Inflammatory macrophage (primary cell): ENCODE results near the gene KRT8.
A peak's percentile ranks its signal among the peaks of the same experiment; 100 is the strongest.
"Not testable (repeated sequence)": the region's sequence is repeated elsewhere in the genome, so short reads cannot be mapped to it uniquely, and the experiment has no call there.

ENCODE experiments used
- DNase-seq, 2 donors: peaks; one replicate each; pipeline ENCODE4 v3.0.0-alpha.2; 2020 to 2022

Gene KRT8

DNA sequence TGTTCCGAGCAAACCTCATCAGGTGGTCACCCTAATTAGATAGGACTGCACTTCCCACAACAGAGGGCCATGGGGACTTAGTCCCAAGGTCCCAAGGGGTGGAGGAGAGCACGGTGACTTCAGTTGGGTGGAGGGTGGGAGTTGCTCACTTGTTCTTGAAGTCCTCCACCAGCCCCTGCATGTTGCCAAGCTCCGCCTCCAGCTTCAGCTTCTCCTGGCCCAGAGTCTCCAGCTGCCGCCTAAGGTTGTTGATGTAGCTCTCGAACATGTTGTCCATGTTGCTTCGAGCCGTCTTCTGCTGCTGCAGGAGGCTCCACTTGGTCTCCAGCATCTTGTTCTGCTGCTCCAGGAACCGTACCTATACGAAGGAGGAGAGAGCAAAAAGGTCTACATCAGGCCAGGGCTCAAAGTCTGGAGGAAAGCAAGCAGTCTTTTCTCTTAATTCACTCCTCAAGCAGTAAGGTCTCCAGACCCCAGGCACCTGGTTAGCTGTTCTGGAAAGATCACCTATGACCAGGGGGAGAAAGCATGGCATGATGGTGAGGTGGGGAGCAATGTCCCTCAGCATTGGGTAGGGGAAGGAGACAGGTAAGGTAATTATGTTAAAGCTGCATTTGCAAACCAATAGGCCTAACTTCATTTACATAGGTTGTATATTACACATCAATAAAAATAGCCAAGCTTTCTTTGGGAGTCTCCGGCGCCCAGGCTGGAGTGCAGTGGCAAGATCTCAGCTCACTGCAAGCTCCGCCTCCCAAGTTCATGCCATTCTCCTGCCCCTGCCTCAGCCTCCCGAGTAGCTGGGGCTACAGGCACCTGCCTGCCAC is 2.9 kb downstream of the KRT8 start:
- DNase-seq = no peak

DNA sequence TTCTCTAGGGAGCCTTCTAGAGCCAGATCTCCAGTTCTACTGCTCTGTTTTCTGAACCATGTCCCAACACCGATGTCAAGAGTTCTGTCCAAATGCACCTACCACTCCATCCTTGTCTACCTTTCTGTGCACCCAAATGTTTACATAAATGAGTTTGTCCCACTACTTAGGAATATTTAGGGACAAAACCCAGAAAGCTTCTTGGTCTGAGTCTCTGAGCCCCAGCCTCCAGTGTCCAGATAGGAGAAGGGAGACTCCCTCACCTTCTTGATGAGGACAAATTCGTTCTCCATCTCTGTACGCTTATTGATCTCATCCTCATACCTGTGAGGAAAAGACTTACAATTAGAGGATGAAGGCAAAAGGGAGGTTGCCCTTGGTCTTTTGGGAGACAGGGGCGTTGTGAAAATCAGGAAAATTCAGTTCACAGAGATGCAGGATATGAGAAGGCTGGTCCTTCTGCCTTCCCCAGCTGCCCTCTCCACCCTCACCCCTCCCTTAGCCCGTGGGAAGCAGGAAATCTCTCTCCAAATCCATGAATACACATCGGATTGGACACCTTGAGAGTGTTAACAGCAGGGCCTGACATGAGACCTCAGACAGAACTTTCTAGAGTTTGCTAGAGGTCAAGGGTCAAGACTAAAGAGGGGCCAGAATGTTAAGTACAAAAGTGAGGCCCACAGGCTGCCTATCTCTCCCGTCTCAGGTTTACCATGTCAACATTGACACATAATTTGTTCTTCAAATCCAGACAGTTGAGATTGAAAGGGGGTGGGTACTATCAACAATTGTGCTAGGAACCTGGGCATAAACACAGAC is 3.8 kb downstream of the KRT8 start:
- no peak for DNase-seq

DNA sequence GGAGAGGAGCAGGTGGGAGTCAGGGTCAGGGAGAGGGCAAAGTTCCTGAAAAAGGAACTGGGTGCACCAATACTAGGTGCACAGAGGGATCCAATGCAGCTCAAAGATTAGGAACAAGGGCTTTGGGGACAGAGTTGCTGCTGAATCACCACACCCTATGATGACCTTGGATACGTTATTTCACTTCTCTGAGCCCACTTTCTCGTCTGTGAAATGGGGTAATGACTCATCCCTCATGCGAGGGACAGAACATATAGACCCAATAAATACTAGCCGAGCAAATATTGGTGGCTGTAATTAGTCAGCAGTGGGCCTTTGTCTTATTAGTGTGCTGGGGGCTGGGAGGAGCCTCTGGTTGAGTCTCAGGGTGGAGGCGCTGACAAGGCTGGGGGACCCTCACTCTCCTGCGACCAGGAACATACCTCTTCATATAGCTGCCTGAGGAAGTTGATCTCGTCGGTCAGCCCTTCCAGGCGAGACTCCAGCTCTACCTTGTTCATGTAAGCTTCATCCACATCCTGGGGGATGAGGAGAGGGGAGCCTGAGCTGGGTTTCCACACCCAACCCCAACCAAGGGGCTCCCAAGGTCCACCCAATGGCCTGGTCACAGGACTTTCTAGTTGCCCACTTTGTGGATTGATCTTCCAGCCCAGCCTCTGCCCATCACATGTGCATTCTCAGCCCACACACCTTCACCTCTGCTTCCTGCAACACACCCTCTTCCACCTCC is 4.5 kb downstream of the KRT8 start:
- no peak for DNase-seq

DNA sequence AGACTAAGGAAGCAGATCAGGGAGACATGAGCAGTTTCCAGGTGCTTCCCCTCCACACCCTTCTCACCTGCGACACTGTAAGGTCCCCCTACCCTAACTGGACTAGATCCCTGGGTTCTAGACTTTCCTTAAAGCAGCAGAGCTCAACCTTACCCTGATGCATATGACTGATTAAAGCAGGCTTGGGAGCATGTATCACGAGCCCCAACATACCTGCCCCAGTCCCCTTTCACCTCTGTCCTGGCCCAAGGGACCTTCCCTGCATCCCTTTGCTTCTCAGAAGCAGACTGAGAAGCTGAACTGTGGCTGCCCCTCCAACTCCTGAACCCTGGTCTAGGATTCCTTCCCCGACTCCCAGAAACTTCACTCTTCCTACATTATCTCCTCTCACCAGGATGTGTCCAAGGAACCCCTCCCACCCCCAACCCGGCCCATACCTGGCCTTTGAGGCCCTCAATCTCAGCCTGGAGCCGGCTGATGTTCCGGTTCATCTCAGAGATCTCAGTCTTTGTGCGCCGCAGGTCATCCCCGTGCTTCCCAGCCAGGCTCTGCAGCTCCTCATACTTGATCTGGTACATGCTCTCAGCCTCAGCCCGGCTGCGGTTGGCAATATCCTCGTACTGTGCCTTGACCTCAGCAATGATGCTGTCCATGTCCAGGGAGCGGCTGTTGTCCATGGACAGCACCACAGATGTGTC is 5.4 kb downstream of the KRT8 start:
- DNase-seq = no peak

DNA sequence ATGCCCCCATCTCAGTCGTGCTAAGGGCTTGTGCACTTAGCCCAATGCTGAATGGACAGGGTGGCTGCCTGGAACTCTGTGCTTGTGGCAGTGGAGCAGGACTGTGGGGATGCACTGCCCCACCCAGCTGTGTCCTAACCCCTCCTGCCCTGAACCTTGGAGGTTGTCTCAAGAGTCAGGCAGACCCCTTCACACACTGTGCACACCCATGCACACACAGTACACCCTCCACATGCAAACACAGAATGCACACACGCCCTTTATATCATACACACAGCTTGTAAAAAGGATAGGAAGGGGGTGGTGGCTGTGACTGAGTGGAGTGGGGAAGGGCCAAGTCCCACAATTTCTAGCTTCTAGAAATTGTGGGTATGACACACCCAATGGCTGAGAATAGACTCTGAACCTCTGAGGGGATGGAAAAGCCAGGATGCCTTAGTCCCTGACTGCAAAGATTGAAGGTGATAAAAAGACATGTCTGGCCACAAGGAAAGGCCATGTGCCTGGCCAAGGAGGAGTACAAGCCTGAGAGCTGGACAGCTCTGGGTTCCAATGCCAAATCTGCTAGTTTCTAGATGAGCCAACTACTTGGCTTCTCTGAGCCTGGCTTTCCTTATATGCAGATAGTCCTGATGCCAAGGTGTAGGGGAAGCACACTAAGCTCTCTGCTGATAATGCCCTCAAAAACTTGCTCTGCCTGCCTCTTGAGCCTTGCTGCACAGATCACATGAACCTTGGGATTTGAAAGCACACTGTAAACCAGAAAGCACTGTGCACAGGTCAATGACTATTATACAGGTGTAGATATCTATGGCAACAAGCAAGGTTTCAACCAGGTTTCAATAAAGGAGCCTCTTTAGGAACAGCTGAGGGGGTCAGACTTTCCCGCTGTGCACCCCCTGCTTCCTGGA is 8.4 kb downstream of the KRT8 start:
- no peak for DNase-seq

DNA sequence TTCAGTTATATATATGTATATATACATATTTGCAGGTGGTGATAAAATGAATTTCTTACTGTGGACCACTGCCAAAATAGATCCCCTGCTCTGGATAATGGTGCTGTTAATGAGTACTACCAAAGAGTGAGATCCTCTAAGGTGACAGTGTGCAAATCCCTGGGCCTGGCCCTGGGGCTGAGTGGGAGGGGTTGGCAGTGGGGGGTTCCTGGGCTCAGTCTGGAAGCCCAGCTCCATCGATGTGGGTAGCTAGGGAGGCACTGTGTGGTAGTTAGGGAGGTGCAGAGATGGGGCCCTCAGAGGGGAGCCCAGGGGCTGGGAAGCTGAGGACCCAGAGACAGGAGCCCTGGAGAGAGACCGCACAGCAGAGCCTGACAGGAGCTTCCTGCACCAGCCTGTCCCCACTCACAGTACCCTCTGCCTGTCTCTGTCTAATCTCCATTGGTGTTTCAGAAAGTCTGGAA is 9.1 kb downstream of the KRT8 start:
- DNase-seq = no peak

DNA sequence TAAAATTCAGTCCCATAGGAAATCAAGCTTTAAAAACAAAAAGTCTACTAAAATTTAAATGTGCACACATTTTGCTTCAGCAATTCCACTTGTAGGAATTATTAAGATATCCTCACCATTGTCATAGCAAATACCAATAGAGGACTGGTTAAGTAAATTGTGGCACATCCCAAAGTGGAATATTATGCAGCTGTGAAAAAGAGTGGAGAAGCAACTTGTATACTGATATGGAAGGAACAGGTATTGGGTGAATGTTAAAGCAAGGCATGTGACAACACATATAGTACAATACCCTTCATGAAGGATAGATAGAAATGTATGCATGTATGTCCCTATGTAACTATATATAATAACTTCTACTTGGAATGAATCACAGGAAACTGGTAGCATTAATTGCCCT is 11.9 kb downstream of the KRT8 start:
- DNase-seq = no peak

DNA sequence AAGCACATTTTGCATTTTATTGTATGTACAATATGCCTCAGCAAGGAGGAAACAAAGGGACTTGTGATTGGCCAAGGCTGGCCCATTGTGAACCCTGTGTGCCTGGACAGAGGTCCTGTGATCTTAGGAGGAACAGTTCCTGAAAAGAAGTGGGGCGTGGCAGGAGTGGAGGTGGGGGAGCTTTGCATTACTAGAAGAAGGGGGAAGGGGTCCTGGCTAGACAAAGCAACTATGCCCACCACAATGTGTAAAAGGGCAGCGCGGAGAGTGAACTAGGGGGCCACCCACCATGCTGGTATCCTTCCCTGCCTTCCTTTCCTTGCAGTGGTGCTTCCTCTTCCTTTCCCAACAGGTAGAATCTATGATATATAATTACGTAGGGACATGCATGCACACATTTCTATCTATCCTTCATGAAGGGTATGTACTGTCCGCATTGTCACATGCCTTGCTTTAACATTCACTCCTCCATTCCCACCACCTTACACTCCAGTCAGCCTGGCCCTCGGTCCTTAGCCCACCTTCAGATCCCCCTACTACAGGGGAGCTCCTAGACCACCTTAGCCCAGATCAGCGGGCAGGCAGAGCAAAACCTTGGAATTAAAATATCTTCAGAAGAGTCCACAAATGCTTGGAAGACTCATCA is 12.5 kb downstream of the KRT8 start:
- DNase-seq = no peak

DNA sequence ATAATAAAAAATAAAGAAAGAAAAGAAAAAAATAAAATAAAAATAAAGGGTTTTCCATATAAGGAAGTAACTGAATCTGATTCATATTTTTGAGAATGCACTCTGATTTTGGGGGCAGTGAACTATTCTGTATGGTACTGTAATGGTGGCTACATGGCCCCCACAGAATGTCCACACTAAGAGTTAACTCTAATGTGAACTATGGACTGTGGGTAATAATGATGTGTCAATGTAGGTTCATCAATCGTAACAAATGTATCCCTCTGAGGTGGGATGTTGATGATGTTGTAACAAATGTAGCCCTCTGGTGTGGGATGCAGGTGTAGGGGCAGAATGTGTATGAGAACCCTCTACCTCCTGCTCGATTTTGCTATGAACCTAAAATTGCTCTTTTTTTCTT is 13.8 kb downstream of the KRT8 start:
- no peak for DNase-seq

DNA sequence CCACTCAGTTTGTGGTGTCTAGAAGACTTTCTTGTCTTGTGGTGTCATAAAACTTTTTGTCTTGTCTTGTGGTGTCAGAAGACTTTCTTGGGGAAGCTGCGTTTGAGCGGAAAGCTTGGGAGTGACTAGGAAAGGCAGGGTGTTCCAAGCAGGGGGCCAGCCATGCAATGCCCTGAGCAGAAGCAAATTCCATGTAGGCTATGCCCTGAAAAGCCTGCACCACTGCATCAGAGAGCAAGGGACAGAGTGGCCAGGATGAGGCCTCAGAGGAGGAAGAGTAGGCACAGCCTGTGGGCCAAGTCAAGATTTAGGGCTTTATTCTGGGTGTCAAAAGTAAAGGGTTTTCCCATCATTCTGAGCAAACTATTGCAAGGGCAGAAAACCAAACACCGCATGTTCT is 14.5 kb downstream of the KRT8 start:
- no peak for DNase-seq

DNA sequence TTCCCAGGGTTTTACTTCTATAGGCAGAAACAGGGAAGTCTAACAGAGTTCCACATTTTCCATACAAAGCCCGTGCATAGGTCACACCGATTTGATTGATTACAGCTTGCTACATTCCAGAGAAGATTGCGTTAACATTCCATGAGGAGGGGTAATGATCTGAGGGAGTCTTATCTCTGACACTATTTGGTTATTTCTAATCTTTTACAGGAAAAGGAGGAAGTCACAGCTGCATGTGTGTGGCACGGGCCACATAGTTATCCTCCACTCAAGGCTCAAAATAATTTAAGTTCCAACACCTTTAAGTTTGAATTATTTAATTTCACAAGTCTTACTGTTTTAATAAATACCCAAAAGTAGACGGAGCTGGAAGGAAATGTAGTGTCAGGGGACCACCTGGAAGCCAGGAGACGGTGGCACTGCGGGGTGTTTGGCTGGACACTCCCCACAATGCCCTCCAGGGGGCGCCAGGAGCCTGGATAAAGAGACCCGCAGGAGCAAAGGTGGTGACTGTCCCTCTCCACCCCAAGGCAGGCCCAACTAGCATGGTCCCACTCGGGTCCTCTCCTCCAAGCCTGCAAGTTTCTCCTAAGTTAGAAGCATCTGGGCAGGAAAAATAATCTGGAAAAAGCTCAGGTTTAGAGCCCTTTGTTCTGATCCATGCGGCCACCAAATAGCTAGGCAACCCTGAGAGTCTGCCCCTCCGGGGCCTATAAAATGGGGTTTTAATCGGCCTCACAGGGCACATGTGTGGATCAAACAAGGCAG is 20.2 kb downstream of the KRT8 start:
- peak; percentile 61 to 62 for DNase-seq

DNA sequence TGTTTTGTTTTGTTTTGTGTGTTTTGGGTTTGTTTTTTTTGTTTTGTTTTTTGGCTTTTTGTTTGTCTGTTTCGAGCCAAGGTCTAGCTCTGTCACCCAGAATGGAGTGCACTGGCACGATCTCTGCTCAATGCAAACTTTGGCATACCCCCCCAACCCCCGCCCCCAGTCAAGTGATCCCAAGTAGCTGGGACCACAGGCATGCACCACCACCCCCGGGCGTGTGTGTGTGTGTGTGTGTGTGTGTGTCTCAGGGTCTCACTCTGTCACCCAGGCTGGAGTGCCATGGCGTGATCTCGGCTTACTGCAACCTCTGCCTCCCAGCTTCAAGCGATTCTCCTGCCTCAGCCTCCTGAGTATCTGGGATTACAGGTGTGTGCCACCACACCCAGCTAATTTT is 24.4 kb downstream of the KRT8 start:
- DNase-seq = not testable (repeated sequence)

DNA sequence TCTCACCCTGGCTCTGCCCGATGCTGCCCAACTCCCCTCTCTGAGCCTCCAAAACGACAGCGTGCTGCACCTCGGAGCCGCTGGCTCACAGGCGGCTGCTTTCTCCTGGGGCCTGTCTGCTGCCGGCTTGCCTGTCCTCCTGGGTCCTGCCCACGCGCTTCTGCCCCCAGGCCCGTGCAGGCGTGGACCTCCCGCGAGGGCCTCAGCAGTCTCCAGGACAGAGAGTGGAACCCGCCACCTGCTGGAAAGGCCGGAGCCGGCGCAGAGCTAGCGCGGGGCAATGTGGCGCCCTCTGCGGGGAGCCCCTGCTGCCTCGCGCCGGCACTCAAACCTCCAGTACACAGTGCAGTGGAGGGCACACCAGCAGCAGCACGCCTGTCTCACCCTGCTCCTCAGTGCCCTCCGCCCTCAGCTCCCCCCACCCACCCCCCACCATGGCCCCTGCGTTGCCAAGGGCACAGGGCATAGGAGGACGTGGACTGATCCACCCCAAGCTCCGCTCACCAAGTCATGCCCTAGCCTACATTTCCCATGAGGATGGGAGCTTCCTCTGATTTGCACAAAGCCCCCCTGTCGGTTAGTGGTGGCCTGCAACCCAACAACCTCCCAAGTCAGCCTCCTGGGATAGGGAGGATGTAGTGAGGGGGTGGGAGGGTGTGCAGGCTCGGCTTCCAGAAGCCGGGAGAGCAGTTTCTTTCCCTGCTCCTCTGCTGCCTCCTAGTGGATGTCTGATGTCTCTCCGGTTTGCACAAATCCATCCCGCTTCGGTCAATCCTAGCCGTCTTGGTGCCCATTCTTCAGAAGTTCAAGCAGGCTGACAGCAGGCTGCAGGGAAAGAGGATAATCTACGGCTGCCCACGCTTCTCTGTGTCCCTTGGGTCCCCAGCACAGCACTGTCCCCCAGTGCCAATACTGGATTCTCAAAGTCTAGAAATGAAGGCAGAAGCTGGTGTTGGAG is 25.2 kb downstream of the KRT8 start:
- peak; percentile 74 to 80 for DNase-seq

DNA sequence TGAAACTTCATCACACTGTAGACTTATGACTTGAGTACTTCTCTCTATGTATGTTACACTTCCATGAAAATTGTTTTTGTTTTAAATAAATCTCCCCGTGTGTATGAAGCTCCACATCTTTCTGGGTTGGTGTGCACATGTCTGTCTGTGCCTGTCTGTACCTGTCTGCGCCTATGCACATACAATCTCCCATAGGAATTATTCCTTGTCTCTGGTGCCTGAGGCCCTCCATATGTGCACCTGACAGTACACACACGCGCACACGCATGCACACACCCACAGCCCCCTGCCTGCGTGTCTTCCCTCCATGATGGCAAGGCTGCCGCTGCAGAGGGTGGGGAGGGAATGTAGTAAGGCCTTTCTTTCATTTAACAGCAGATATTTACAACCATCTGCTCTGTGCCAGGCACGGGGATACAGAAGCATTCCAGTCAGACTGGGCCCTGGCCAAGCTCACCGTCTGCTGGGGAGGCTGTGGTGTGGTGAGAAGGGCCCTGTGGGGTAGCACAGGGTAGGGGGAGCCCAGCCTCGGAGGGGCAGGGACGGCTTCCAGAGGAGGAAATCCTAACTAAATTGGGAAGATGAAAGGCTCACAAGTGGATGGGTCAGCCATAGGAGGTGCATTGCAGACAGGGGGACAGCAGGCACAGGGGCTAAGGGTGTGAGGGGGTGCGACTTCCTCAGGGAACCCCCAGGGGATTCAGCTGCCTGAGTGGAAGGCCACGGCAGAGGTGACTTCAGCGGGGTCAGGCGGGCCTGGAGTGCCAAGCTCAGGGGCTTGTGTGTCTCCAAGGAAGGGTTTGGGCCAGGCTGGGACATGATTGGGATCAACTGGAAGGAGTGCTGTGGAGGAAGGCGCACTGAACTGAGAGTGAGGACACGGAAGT is 26.1 kb downstream of the KRT8 start:
- no peak for DNase-seq

DNA sequence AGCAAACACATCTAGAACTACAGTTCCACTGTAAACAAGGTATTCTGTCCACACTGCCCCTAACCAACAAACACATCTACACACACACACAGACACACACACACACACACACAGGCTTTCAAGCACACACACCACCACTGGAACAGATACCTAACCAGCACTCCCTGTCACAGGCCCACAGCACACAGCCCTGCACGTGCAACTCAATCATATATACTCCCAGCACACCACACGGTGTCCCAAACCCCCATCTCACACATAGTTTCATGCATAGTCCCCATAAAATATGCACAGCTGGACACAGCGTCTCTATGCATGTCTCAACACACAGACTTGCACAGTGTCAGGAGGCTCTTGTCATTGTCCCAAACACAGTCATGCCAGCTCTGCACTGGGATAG is 27.6 kb downstream of the KRT8 start:
- DNase-seq = no peak

DNA sequence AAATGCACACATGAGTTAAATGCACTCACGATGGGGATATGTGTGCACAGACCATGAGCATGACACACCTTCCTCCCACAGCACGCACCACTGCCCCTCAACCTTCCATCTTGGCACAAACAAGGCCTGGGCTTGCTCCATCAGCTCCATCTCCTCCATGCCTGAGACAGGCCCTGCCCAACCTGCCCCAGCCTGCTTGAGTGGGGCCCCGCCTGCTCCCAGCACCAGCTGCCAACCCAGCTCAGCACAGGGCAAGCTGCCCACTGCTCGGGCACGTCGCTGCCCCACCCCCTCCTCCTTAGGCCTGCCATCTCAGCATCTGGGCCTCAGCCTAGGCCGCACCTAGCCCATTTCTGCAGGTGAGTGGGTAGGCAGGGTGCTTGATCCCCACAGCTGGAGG is 28.5 kb downstream of the KRT8 start:
- no peak for DNase-seq

DNA sequence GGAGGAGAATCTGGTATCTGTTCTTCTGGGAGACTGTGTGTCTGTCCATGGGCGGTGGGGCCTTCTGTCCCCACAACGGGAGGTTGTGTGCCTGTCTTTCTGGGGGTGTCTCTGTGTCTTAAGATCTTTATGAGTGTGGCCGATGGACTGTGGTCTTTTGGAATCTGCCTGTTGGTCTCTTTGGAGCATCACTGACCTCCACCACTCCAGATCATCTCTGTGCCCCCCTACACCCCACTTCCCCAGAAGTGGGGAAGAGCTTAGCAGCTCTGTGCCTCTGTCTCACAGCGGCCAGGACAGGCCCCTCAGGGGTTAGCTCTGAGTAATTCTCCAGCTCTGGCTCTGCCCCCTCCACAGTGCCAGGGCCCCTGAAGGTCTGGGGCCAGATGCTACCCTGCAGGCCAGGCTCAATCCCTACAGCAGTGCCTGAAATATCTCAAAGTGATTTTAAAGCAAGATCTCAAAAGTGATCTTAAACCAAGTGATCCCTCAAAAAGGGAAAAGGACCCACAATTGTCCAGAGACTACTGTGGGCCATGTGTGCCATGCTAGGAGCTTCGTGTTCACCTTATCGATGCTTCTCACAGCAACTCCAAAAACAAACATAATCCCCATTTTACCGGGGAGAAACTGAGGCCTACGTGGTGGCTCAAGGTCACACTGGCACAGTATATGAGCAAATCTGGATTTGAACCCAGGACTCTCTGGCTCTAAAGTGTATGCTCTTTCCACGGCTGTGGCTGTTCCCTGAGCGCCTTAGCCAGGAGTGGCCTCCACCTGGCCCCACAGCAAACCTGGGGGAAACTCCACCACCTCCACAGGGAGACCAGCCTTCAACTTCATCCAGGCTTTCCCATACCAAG is 30.1 kb downstream of the KRT8 start:
- DNase-seq = no peak
